GM12878 (cell line): ENCODE data around the gene SGTA. TPM values are rescaled to one million over a fixed set of nuclear protein-coding genes. Genes with fewer than 3 reads are reported as not detected.
"Not testable (repeated sequence)": the region's sequence is repeated elsewhere in the genome, so short reads cannot be mapped to it uniquely, and the experiment has no call there.

Experiments used
- ATAC-seq: fragments of 200-7000 bp; cut with Tn5 transposase; 3 replicates; pipeline ENCODE4 v1.9.1; 2020; ENCODE audit warnings: mild to moderate bottlenecking, moderate library complexity
- BruUV-seq: library from RNA; stranded (reverse); fragments of 400-500 nt; replicated peaks from 2 replicates; lab custom pipeline; 2021; lab: Mats Ljungman, UMichigan
- CTCF ChIA-PET: fragments of 300-600 bp; sonication (Branson Sonifier 250); formaldehyde crosslinking; extraction: SDS; loops from one replicate; lab custom pipeline; 2021; ENCODE audit warnings: inconsistent platforms; lab: Yijun Ruan, JAX
- POLR2A ChIA-PET: fragments of 350-600 bp; formaldehyde crosslinking; extraction: SDS; loops from one replicate; lab custom pipeline; 2021; ENCODE audit warnings: inconsistent platforms; lab: Charles Lee
- RAD21 ChIA-PET: fragments of 300-600 bp; sonication (Branson Sonifier 250); formaldehyde crosslinking; loops from one replicate; lab custom pipeline; 2023; ENCODE audit warnings: antibody characterized with exemption; ENCODE audit not compliant: unreplicated experiment; lab: Charles Lee
- SMC1A ChIA-PET: fragments of 300-600 bp; sonication (Branson Sonifier 250); formaldehyde crosslinking; loops from one replicate; lab custom pipeline; 2023; ENCODE audit not compliant: unreplicated experiment, uncharacterized antibody; lab: Charles Lee
- DNase-seq: peaks from one replicate; pipeline ENCODE4 v3.0.0-alpha.2; 2011; ENCODE audit warnings: low read depth, low spot score
- FAIRE-seq: peaks from 3 replicates; lab custom pipeline; 2011; peaks lifted over from hg19 to GRCh38; lab: Jason Lieb, UNC
- H2AFZ ChIP-seq: 2 replicates; pipeline ENCODE4 v1.6.0; 2011; ENCODE audit warnings: low read depth, low read length, control low read depth; ENCODE audit not compliant: control insufficient read depth
- H3K27ac ChIP-seq: 2 replicates; pipeline ENCODE4 v1.5.1; 2011; ENCODE audit warnings: control low read depth; ENCODE audit not compliant: control insufficient read depth, insufficient read depth
- H3K27me3 ChIP-seq, 2 experiments: replicated peaks in 1 of 2; 2 replicates each; pipeline versions ENCODE4 v1.6.0 to v1.6.1; 2011; ENCODE audit warnings: low read length in 1 of 2; ENCODE audit not compliant: control insufficient read depth in 2 of 2, insufficient read depth in 2 of 2
- H3K36me3 ChIP-seq, 2 experiments: 2 replicates each; pipeline ENCODE4 v1.5.1; 2011; ENCODE audit warnings: low read length in 1 of 2; ENCODE audit not compliant: control insufficient read depth in 2 of 2, insufficient read depth in 2 of 2
- H3K4me1 ChIP-seq: 2 replicates; pipeline ENCODE4 v1.6.1; 2011; ENCODE audit warnings: mild to moderate bottlenecking, low read length, moderate library complexity, mixed read lengths; ENCODE audit not compliant: control insufficient read depth, insufficient read depth
- H3K4me2 ChIP-seq: 2 replicates; pipeline ENCODE4 v1.6.0; 2011; ENCODE audit warnings: control low read depth; ENCODE audit not compliant: control insufficient read depth, insufficient read depth
- H3K4me3 ChIP-seq: fragments of 200-600 bp; sonication (generic); 2 replicates; pipeline ENCODE4 v1.5.1; 2016
- H3K79me2 ChIP-seq: 2 replicates; pipeline ENCODE4 v1.6.0; 2011; ENCODE audit warnings: low read length; ENCODE audit not compliant: control insufficient read depth, insufficient read depth
- H3K9ac ChIP-seq: 2 replicates; pipeline ENCODE4 v1.8.0; 2011; ENCODE audit warnings: low read length, control low read depth, mixed read lengths; ENCODE audit not compliant: control insufficient read depth, insufficient read depth
- H3K9me3 ChIP-seq: replicated peaks from 3 replicates; pipeline ENCODE4 v1.5.1; 2011; ENCODE audit warnings: mild to moderate bottlenecking, low read length; ENCODE audit not compliant: control insufficient read depth, insufficient read depth
- H4K20me1 ChIP-seq: 2 replicates; pipeline ENCODE4 v1.6.0; 2011; ENCODE audit not compliant: control insufficient read depth, insufficient read depth
- MYC ChIP-seq: IDR thresholded peaks from 2 replicates; pipeline ENCODE4 v1.6.1; 2011; ENCODE audit warnings: mild to moderate bottlenecking, low read length, moderate library complexity, inconsistent platforms; ENCODE audit not compliant: insufficient read depth, insufficient replicate concordance, insufficient read length, severe bottlenecking
- PKNOX1 ChIP-seq: fragments of 450-650 bp; IDR thresholded peaks from 2 replicates; pipeline ENCODE4 v1.6.1; 2016; ENCODE audit warnings: mild to moderate bottlenecking
- WRNIP1 ChIP-seq: IDR thresholded peaks from 2 replicates; pipeline ENCODE4 v1.6.1; 2011; ENCODE audit warnings: low read depth, low read length, improper control_type of control experiment, borderline replicate concordance
- WGBS: methylation state at CpG from one replicate; pipeline ENCODE4 v1.1.6; 2016; ENCODE audit warnings: low lambda C conversion rate; ENCODE audit not compliant: insufficient replicate concordance, insufficient coverage; ENCODE audit errors: missing lambda C conversion rate; 5-methylcytosine and 5-hydroxymethylcytosine counted together
- in situ Hi-C: fragments of 300-500 bp; cut with MboI; formaldehyde crosslinking; loops from 9 replicates; pipeline ENCODE4 v1.14.3; 2018; ENCODE audit warnings: mixed read lengths
- intact Hi-C: fragments of 100-400 bp; cut with micrococcal nuclease; formaldehyde crosslinking; loops from one replicate; pipeline ENCODE4 v1.14.2; 2022; ENCODE audit not compliant: unreplicated experiment
- polyA plus RNA-seq, 11 experiments: library from polyadenylated mRNA; depleted of rRNA in 4 of 11; unstranded in 6 of 11; stranded (reverse) in 5 of 11; fragments of >200 nt; fragmentation: Nextera tagmentation in 4 of 11; fragmentation: Illumina TruSeq in 1 of 11; extraction: Ambion mirVana in 4 of 11; extraction: Trizol in 1 of 11; gene quantifications; 1 replicate in 1 of 11; 2 replicates in 10 of 11; pipeline versions ENCODE4 v1.2.1 to v1.2.3, GENCODE V29; 2011 to 2016; ENCODE audit warnings: inconsistent platforms in 2 of 11, missing spikeins in 2 of 11, low read depth in 1 of 11
- total RNA-seq, 4 experiments: library from RNA; depleted of rRNA in 3 of 4; stranded (reverse); fragments of >200 nt in 3 of 4; fragmentation: Illumina TruSeq in 1 of 4; extraction: Trizol in 1 of 4; gene quantifications; 2 replicates each; pipeline versions ENCODE4 v1.2.1 to v1.2.3, GENCODE V29; 2013 to 2021

SGTA gene
- total and polyA plus RNA-seq, 10 of the 15 experiments (the other 5 are each of a cell fraction or from before 2014, with no cell fraction given), result 2.0 to 102 (median 48.2) TPM

DNA sequence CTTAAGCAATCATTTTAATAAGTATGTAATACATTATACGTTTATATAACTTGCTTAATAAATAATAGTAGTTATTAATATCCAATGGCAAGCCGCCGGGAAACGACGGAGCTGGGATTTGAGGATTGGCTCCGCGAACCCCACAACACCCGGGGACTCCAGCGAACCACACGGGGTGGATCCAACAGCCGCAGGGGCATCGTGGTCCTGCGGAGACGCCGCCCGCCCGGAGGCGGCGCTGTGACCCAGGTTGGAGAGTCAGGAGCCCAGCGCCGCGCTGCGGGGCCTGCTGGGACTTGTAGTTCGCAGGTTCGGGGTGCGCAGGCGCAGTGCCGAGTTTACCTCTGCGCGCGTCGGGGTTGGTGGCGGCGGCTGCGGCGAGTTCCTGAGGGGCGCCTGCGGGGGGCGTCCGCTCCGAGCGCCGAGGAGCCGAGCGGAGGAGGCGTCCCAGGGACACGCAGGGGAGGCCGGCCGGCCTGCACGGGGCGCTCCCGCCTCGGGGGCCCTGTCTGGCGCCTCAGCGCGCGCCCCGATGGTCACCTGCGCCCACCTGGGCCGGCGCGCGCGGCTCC lies 36.6 kb upstream of the SGTA start, which contains the start of gene ZNF554 (continued):
- TF ChIP-seq MYC (peak; percentile 24), PKNOX1 (no peak), WRNIP1 (no peak)

DNA sequence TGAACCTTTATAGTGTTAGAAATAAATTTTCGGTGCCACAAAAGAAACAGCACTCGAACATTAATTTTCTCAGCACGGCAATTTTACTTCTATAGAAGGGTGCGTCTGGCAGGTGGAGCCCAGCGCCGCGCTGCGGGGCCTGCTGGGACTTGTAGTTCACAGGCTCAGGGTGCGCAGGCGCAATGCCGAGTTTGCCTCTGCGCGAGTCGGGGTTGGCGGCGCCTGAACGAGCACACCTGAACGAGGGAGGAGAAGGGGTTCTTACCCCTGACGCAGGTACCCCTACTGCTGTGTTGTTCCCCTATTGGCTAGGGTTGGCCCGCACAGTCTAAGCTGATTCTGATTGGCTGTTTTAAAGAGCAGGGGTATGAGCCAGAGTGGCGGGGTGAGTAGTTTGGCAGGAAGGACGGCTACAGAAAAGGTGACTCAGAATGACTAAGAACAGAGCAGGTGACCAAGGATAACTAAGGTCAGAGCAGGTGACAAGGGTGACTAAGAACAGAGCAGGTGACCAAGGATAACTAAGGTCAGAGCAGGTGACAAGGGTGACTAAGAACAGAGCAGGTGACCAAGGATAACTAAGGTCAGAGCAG lies 34.3 kb upstream of the SGTA start:
- H3K4me2 ChIP-seq, H2AFZ ChIP-seq, intact Hi-C loops, H3K27me3 ChIP-seq, H3K4me1 ChIP-seq, H3K79me2 ChIP-seq, RAD21 ChIA-PET, H3K36me3 ChIP-seq, DNase-seq, CTCF ChIA-PET, FAIRE-seq, in situ Hi-C loops, H3K27ac ChIP-seq, BruUV-seq, POLR2A ChIA-PET, H3K9ac ChIP-seq, H4K20me1 ChIP-seq, H3K9me3 ChIP-seq, H3K4me3 ChIP-seq, SMC1A ChIA-PET, ATAC-seq: not testable (repeated sequence)
- 85% methylated on average over 22 of the region's 22 CpGs for WGBS
